Right lobe of liver (tissue), 6 donors: ENCODE data around the gene ZFP92. TPM values are rescaled to one million over a fixed set of nuclear protein-coding genes. Genes with fewer than 3 reads are reported as not detected.
A peak's percentile ranks its signal among the peaks of the same experiment; 100 is the strongest.

ENCODE experiments used
- ATAC-seq, 4 donors: fragments of 200-7000 bp; cut with Tn5 transposase; one replicate each; pipeline ENCODE4 v1.9.1; 2020; ENCODE audit warnings: mild to moderate bottlenecking in 4 of 4, moderate library complexity in 4 of 4
- DNase-seq, 3 donors: peaks; one replicate each; pipeline ENCODE4 v3.0.0-alpha.2; 2020
- H3K27ac ChIP-seq, 3 donors: fragments of 200-600 bp; one replicate each; pipeline ENCODE4 v1.8.0; 2022
- H3K27me3 ChIP-seq, 2 donors: fragments of 200-600 bp; one replicate each; pipeline ENCODE4 v1.8.0; 2022
- H3K36me3 ChIP-seq, 4 donors: fragments of 200-600 bp; sonication (generic) in 1 of 4; one replicate each; pipeline versions ENCODE4 v1.5.1 to v1.8.0; 2017 to 2022; ENCODE audit warnings: control low read depth in 1 of 4
- H3K4me1 ChIP-seq, 4 donors: fragments of 200-600 bp; sonication (generic) in 1 of 4; one replicate each; pipeline versions ENCODE4 v1.5.1 to v1.8.0; 2017 to 2022; ENCODE audit warnings: control low read depth in 1 of 4
- H3K4me3 ChIP-seq, 3 donors: fragments of 200-600 bp; one replicate each; pipeline ENCODE4 v1.8.0; 2022
- H3K9me3 ChIP-seq, 4 donors: fragments of 200-600 bp; sonication (generic) in 1 of 4; one replicate each; pipeline versions ENCODE4 v1.5.1 to v1.8.0; 2017 to 2022; ENCODE audit warnings: control low read depth in 1 of 4
- POLR2A ChIP-seq: fragments of 450-650 bp; IDR thresholded peaks from one replicate; pipeline ENCODE4 v1.6.1; 2017; ENCODE audit warnings: antibody characterized with exemption, mild to moderate bottlenecking
- WGBS: methylation state at CpG from one replicate; pipeline ENCODE4 v1.1.6; 2018; ENCODE audit warnings: low coverage, low lambda C conversion rate; ENCODE audit not compliant: insufficient coverage; ENCODE audit errors: missing lambda C conversion rate; 5-methylcytosine and 5-hydroxymethylcytosine counted together
- intact Hi-C, 2 donors: fragments of 100-400 bp; cut with DNase I; formaldehyde crosslinking; loops; one replicate each; pipeline versions ENCODE4 v1.11.2 to v1.14.1; 2022
- total RNA-seq, 6 experiments: library from RNA; depleted of rRNA in 2 of 6; stranded (reverse); fragments of >200 nt in 2 of 6; fragmentation: NEBNext Ultra II Directional in 3 of 6; extraction: Animal tissue kit (Norgen Biotek cat#: 25700) in 3 of 6; gene quantifications; one replicate each; pipeline versions ENCODE4 v1.1.0 to v1.2.4, GENCODE V29; 2016 to 2023
- TF ChIP-seq, protein P1 (sequence below), 4 donors: fragments of 200-600 bp in 3 of 4; fragments of 450-650 bp in 1 of 4; IDR thresholded peaks; one replicate each; pipeline versions ENCODE4 v1.5.1 to v1.8.0; 2016 to 2022; ENCODE audit warnings: antibody characterized with exemption in 4 of 4, mild to moderate bottlenecking in 2 of 4
- donor health status: DM: no; HTN: yes; CAD: no.
- donor health status: DM: no; HTN: no; CAD: no.
- donor health status: DM: no; HTN: no; CAD: no.
- donor health status: DM: no; HTN: yes; CAD: no.
- donor health status: DM: no; HTN: yes; CAD: no.

The ZFP92 gene
- total RNA-seq, 6 experiments from 2014 or later = 0.31 to 1.4 (median 0.41) TPM

DNA sequence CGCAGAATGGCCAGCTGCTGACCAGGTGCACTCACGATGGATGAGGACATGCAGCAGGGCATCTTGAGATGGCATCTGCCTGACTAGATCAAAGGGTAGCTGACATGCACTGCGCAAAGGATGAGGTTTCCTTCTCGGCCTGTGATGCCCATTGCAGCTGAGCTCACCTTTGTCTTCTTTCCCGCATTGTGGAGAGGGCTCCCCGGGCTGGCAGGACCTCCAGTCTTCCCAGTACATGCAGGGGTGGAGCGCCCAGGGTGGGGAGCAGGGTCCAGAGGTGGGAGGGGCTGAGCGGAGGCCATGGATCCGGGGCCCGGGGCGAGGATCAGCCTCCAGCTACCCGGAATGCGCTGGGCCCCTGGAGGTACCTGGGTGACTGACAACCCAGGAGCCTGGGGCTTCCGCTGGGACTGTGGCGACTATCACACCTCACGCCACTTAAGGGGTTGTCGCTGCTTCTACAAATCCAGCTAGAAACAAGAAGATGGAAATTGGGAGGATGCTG lies 22.6 kb downstream of the ZFP92 start:
- Histone ChIP-seq H3K27me3 (peaks cover 0 to 7% of the 10 kb centered on the region in 2 donors), H3K4me1 (no peaks in the 10 kb centered on the region), H3K27ac (no peak overlapping the region), H3K9me3 (no peaks in the 10 kb centered on the region), H3K4me3 (no peak overlapping the region), H3K36me3 (no peaks in the 10 kb centered on the region)
- no peak for DNase-seq
- WGBS = 53% methylated on average over 3 of the region's 17 CpGs
- TF ChIP-seq POLR2A = no peak
- TF ChIP-seq, protein P1, sequence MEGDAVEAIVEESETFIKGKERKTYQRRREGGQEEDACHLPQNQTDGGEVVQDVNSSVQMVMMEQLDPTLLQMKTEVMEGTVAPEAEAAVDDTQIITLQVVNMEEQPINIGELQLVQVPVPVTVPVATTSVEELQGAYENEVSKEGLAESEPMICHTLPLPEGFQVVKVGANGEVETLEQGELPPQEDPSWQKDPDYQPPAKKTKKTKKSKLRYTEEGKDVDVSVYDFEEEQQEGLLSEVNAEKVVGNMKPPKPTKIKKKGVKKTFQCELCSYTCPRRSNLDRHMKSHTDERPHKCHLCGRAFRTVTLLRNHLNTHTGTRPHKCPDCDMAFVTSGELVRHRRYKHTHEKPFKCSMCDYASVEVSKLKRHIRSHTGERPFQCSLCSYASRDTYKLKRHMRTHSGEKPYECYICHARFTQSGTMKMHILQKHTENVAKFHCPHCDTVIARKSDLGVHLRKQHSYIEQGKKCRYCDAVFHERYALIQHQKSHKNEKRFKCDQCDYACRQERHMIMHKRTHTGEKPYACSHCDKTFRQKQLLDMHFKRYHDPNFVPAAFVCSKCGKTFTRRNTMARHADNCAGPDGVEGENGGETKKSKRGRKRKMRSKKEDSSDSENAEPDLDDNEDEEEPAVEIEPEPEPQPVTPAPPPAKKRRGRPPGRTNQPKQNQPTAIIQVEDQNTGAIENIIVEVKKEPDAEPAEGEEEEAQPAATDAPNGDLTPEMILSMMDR (IDR thresholded peaks at IDR 0.05) = no peak
- peak in 1 of 4 donors; percentile 35 for ATAC-seq
- intact Hi-C loops = no loop called here

DNA sequence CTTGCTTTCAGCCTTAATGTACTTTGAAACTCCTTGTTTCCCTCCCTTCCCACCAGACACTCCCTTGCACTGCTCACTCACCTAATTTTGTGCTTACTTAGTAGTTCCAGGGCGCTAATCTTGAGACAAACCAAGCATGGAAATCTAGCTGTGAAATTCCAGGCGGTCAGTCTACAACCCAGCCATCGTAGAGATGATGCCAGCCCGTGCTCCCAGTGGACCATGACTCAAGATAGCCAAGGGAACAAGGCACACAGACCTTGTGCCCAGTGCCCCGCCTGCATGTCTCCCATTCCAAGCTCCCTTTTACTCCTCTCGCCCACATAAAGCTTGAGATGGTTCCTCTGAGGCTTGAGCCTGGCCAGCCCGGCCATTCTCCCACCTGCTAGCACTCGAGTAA lies 23.5 kb downstream of the ZFP92 start:
- Histone ChIP-seq H3K4me3 (no peak overlapping the region), H3K9me3 (no peaks in the 10 kb centered on the region), H3K4me1 (no peaks in the 10 kb centered on the region), H3K27ac (no peak overlapping the region), H3K36me3 (no peaks in the 10 kb centered on the region), H3K27me3 (peaks cover 0 to 7% of the 10 kb centered on the region in 2 donors)
- intact Hi-C loops = no loop called here
- TF ChIP-seq POLR2A = no peak
- DNase-seq (no peak), ATAC-seq (no peak)
- 58% methylated on average over 6 of the region's 8 CpGs for WGBS

DNA sequence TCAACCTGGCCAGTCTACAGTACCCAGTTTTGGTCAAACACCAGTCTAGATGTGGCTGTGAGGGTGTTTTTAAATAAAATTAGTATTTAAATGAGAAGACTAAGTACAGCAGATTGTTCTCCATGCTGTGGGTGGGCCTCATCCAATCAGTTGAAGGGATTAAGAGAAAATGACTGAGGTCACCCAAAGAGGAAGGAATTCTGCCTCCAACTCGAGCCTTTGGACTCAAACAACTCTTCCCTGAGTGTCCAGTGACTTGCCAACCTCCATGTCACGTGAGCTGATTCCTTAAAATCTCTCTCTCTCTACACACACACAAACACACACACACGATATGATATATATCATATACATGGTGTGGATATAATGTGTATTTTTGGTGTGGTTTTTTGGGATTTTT lies 24.6 kb downstream of the ZFP92 start:
- no peak for ATAC-seq
- no peak for DNase-seq
- TF ChIP-seq POLR2A = no peak
- TF ChIP-seq, protein P1 (IDR thresholded peaks at IDR 0.05) = no peak
- no peaks in the 10 kb centered on the region for H3K36me3 ChIP-seq
- H3K27me3 ChIP-seq = peaks cover 0 to 7% of the 10 kb centered on the region in 2 donors
- H3K9me3 ChIP-seq = no peaks in the 10 kb centered on the region
- H3K4me3 ChIP-seq = no peak overlapping the region
- intact Hi-C loops = no loop called here
- H3K27ac ChIP-seq = no peak overlapping the region
- 40% methylated on average over 3 of the region's 3 CpGs for WGBS
- H3K4me1 ChIP-seq = no peaks in the 10 kb centered on the region

DNA sequence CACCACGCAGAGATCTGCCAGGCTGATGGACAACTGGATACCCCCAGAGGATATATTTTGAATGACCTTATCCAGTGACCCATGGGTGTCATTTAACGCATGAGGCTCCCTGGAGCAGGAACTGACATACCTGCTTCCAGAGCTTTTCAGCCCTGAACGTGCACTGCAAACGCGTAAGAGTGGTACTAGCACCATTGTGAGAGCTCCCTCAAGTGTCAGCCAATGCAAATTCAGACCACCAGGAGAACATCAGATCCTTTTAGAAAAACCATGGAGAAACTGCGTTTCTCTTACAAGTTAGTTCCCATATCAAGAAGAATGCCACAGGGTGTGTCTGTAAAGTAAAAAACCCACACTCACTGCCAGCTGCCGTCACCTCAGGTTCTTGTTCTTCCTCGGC lies 27.3 kb downstream of the ZFP92 start:
- WGBS = 31% methylated on average over 7 of the region's 8 CpGs
- Histone ChIP-seq H3K9me3 (no peaks in the 10 kb centered on the region), H3K4me1 (no peaks in the 10 kb centered on the region), H3K36me3 (no peaks in the 10 kb centered on the region), H3K27me3 (no peaks in the 10 kb centered on the region), H3K4me3 (no peak overlapping the region), H3K27ac (no peak overlapping the region)
- no peak for DNase-seq
- intact Hi-C loops = no loop called here
- no peak for TF ChIP-seq POLR2A
- TF ChIP-seq, protein P1 (IDR thresholded peaks at IDR 0.05) = peak; percentile 10 to 41 (median 26)
- ATAC-seq = peak; percentile 54 to 76 (median 66)

DNA sequence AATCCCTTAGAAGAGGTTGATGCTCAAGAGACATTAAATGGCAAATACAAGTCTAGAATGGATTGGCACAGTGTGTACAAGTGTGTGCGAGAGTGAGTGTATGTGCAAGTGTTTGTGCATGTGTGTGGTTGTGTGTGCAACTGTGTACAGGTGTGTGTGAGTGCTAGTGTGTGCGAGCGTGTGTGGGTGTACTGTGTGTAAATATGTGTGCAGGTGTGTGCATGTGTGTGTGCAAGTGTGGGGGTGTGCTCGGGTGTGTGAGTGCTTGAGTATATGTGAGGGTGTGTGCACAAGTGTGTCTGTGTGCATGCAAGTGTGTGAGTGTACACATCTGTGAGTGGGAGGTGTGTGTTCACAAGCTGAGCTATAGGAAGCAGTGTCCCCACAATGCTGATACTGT lies 28.7 kb downstream of the ZFP92 start:
- TF ChIP-seq, protein P1 (IDR thresholded peaks at IDR 0.05) = no peak
- Histone ChIP-seq H3K4me1 (no peaks in the 10 kb centered on the region), H3K4me3 (no peak overlapping the region), H3K36me3 (no peaks in the 10 kb centered on the region), H3K27ac (no peak overlapping the region), H3K27me3 (no peaks in the 10 kb centered on the region), H3K9me3 (no peaks in the 10 kb centered on the region)
- no peak for DNase-seq
- intact Hi-C loops = no loop called here
- ATAC-seq = no peak
- WGBS = 80% methylated on average over 4 of the region's 4 CpGs
